Measurements from ENCODE around the gene PPP2R5B.

The PPP2R5B gene

GRCh38 chr11:64924910-64925284 lies 408 bp downstream of the PPP2R5B start:
- CTCF ChIA-PET, result no interaction called here
- DNase-seq (ENCODE audit: extremely low spot score), result no peak
- POLR2A ChIA-PET, result interaction anchor here (0.5 to 1.5 kb wide), 4 partner anchors 10 to 87 kb away, joined by 3 to 9 read pairs (median 4); partner anchors contain the start of gene GPHA2
- TF ChIP-seq SUZ12 (IDR thresholded peaks at IDR 0.05) (no peak), BHLHE40 (IDR thresholded peaks at IDR 0.05; ENCODE audit: borderline replicate concordance) (no peak), HDGF (IDR thresholded peaks at IDR 0.05; ENCODE audit: borderline replicate concordance) (no peak), FOXK2 (IDR thresholded peaks at IDR 0.05) (no peak), FOXM1 (IDR thresholded peaks at IDR 0.05; ENCODE audit: borderline replicate concordance) (no peak), ZNF384 (IDR thresholded peaks at IDR 0.05) (no peak), L3MBTL2 (conservative IDR thresholded peaks at IDR 0.05) (no peak), FOXA1 (IDR thresholded peaks at IDR 0.05) (no peak), LEF1 (IDR thresholded peaks at IDR 0.05; ENCODE audit: borderline replicate concordance) (no peak), ARNT (IDR thresholded peaks at IDR 0.05) (no peak), CTBP1 (IDR thresholded peaks at IDR 0.05; ENCODE audit: borderline replicate concordance) (no peak), PKNOX1 (IDR thresholded peaks at IDR 0.05) (no peak), ELF4 (IDR thresholded peaks at IDR 0.05) (no peak), TARDBP (IDR thresholded peaks at IDR 0.05) (no peak), NFRKB (IDR thresholded peaks at IDR 0.05) (no peak), SP1 (IDR thresholded peaks at IDR 0.05) (no peak)

GRCh38 chr11:64925536-64926436 lies 1.3 kb downstream of the PPP2R5B start:
- POLR2A ChIA-PET, result interaction anchor here (1.5 kb wide), 1 partner anchor 10 kb away, joined by 9 read pairs; the partner anchor contains the start of gene GPHA2
- DNase-seq (ENCODE audit: extremely low spot score), result no peak
- CTCF ChIA-PET, result no interaction called here
- no peak for TF ChIP-seq FOXA1 (IDR thresholded peaks at IDR 0.05)
- no peak for TF ChIP-seq ARNT (IDR thresholded peaks at IDR 0.05)
- TF ChIP-seq NFRKB (IDR thresholded peaks at IDR 0.05), result no peak
- no peak for TF ChIP-seq BHLHE40 (IDR thresholded peaks at IDR 0.05; ENCODE audit: borderline replicate concordance)
- no peak for TF ChIP-seq CTBP1 (IDR thresholded peaks at IDR 0.05; ENCODE audit: borderline replicate concordance)
- no peak for TF ChIP-seq ZNF384 (IDR thresholded peaks at IDR 0.05)
- no peak for TF ChIP-seq TARDBP (IDR thresholded peaks at IDR 0.05)
- TF ChIP-seq HDGF (IDR thresholded peaks at IDR 0.05; ENCODE audit: borderline replicate concordance), result no peak
- no peak for TF ChIP-seq ELF4 (IDR thresholded peaks at IDR 0.05)
- TF ChIP-seq SP1 (IDR thresholded peaks at IDR 0.05), result no peak
- TF ChIP-seq SUZ12 (IDR thresholded peaks at IDR 0.05), result no peak
- no peak for TF ChIP-seq PKNOX1 (IDR thresholded peaks at IDR 0.05)
- TF ChIP-seq L3MBTL2 (conservative IDR thresholded peaks at IDR 0.05), result no peak
- TF ChIP-seq FOXK2 (IDR thresholded peaks at IDR 0.05), result no peak
- no peak for TF ChIP-seq LEF1 (IDR thresholded peaks at IDR 0.05; ENCODE audit: borderline replicate concordance)

- POLR2A ChIA-PET, result no interaction called here
- TF ChIP-seq L3MBTL2 (conservative IDR thresholded peaks at IDR 0.05) (no peak), CTBP1 (IDR thresholded peaks at IDR 0.05; ENCODE audit: borderline replicate concordance) (no peak), ELF4 (IDR thresholded peaks at IDR 0.05) (no peak), HDGF (IDR thresholded peaks at IDR 0.05; ENCODE audit: borderline replicate concordance) (no peak), FOXM1 (IDR thresholded peaks at IDR 0.05; ENCODE audit: borderline replicate concordance) (no peak), PKNOX1 (IDR thresholded peaks at IDR 0.05) (no peak), ZNF384 (IDR thresholded peaks at IDR 0.05) (no peak), ARNT (IDR thresholded peaks at IDR 0.05) (no peak), FOXK2 (IDR thresholded peaks at IDR 0.05) (no peak), BHLHE40 (IDR thresholded peaks at IDR 0.05; ENCODE audit: borderline replicate concordance) (no peak), TARDBP (IDR thresholded peaks at IDR 0.05) (no peak), SP1 (IDR thresholded peaks at IDR 0.05) (no peak), LEF1 (IDR thresholded peaks at IDR 0.05; ENCODE audit: borderline replicate concordance) (no peak), NFRKB (IDR thresholded peaks at IDR 0.05) (no peak), FOXA1 (IDR thresholded peaks at IDR 0.05) (no peak)
- CTCF ChIA-PET, result no interaction called here
- no peak for DNase-seq (ENCODE audit: extremely low spot score)
Observed at GRCh38 chr11:64926689-64927088, 2.2 kb downstream of the PPP2R5B start.

- no peak for DNase-seq (ENCODE audit: extremely low spot score)
- TF ChIP-seq CTBP1 (IDR thresholded peaks at IDR 0.05; ENCODE audit: borderline replicate concordance) (no peak), SUZ12 (IDR thresholded peaks at IDR 0.05) (no peak), ELF4 (IDR thresholded peaks at IDR 0.05) (no peak), FOXA1 (IDR thresholded peaks at IDR 0.05) (no peak), SP1 (IDR thresholded peaks at IDR 0.05) (no peak), LEF1 (IDR thresholded peaks at IDR 0.05; ENCODE audit: borderline replicate concordance) (no peak), HDGF (IDR thresholded peaks at IDR 0.05; ENCODE audit: borderline replicate concordance) (no peak), NFRKB (IDR thresholded peaks at IDR 0.05) (no peak), FOXK2 (IDR thresholded peaks at IDR 0.05) (no peak), BHLHE40 (IDR thresholded peaks at IDR 0.05; ENCODE audit: borderline replicate concordance) (no peak), FOXM1 (IDR thresholded peaks at IDR 0.05; ENCODE audit: borderline replicate concordance) (no peak), PKNOX1 (IDR thresholded peaks at IDR 0.05) (no peak), TARDBP (IDR thresholded peaks at IDR 0.05) (no peak), ZNF384 (IDR thresholded peaks at IDR 0.05) (no peak), L3MBTL2 (conservative IDR thresholded peaks at IDR 0.05) (no peak)
- ChIA-PET POLR2A (no interaction called here), CTCF (no interaction called here)
Observed at GRCh38 chr11:64928957-64929356, 4.5 kb downstream of the PPP2R5B start.

- DNase-seq (ENCODE audit: extremely low spot score), result no peak
- POLR2A ChIA-PET, result no interaction called here
- CTCF ChIA-PET, result no interaction called here
- no peak for TF ChIP-seq ARNT (IDR thresholded peaks at IDR 0.05)
- TF ChIP-seq L3MBTL2 (conservative IDR thresholded peaks at IDR 0.05), result no peak
- TF ChIP-seq HDGF (IDR thresholded peaks at IDR 0.05; ENCODE audit: borderline replicate concordance), result no peak
- no peak for TF ChIP-seq PKNOX1 (IDR thresholded peaks at IDR 0.05)
- TF ChIP-seq FOXM1 (IDR thresholded peaks at IDR 0.05; ENCODE audit: borderline replicate concordance), result no peak
- no peak for TF ChIP-seq BHLHE40 (IDR thresholded peaks at IDR 0.05; ENCODE audit: borderline replicate concordance)
- TF ChIP-seq FOXK2 (IDR thresholded peaks at IDR 0.05), result no peak
- no peak for TF ChIP-seq ELF4 (IDR thresholded peaks at IDR 0.05)
- no peak for TF ChIP-seq CTBP1 (IDR thresholded peaks at IDR 0.05; ENCODE audit: borderline replicate concordance)
- no peak for TF ChIP-seq TARDBP (IDR thresholded peaks at IDR 0.05)
- no peak for TF ChIP-seq LEF1 (IDR thresholded peaks at IDR 0.05; ENCODE audit: borderline replicate concordance)
- no peak for TF ChIP-seq SUZ12 (IDR thresholded peaks at IDR 0.05)
Observed at GRCh38 chr11:64929625-64930024, 5.1 kb downstream of the PPP2R5B start.

All from HEK293T (cell line).